ENCODE measurements around the gene NPL.

The NPL gene

DNA sequence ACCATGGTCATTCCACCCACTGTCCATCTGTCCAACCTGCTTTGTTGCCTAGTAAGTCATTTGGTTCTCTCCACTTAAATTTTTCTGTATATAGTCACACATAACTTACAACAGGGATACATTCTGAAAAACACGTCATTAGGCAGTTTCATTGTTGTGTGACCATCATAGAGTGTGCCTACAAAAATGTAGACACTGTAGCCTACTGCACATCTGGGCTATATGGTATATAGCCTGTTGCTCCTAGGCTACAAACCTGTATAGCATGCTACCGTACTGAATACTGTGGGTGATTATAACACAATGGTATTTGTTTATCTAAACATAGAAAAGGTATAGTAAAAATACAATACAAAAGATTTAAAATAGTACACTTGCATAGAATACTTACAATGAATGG lies 10.0 kb upstream of the NPL start:
- no peak for DNase-seq

DNA sequence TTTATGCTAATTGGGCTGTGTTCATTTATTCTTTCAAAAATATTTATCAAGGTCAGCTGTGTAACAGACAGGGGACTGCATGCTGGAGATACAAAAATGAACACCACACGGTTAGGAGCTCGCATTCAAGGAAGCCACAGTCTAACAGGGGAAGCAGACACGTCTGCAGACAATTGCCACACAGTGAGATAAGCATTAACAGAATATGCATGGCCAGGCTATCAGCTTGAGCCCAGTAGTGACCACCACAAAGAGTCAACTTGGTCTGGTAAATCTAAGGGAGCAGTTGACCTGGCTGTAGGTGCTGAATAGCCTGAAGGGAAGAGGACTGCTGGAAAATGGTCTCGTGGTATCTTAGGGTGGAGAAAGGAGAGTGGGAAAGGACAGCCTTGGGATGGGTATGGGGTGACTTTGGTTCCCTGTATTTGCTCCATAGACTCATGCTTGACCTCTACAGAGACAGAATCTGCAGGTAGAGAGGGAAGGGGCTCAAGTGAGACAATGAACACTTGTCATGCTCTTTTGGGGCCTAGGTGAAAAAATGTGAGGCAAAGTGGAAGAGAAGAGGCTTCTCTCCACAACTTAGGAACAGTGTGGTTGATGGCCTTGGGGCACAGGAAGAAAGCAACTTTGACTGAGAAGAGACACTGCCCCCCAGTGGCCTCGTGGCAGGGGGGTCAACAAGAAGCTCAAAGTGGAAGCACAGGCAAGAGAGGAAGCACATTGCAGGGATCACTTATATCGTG lies 7.6 kb upstream of the NPL start:
- DNase-seq = peak; percentile 86

DNA sequence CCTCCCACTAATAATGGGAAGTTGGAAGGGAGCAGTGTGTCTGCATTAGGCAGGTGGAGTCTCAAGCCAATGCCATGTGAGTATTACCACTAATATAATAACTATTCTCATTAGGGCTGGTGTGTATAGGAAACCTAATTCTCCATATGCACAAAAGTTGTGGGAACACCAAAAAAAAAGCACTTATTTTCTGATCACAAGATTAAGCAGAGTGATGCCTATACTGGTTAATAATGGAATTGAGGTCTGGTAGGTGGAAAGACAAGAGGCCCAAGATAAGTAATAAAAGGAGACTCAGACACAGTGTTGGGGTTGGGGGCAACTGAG lies 7.0 kb upstream of the NPL start:
- no peak for DNase-seq

- DNase-seq = peak; percentile 46
Measured at GRCh38 chr1:182783068-182783467, 6.5 kb upstream of the NPL start.

DNA sequence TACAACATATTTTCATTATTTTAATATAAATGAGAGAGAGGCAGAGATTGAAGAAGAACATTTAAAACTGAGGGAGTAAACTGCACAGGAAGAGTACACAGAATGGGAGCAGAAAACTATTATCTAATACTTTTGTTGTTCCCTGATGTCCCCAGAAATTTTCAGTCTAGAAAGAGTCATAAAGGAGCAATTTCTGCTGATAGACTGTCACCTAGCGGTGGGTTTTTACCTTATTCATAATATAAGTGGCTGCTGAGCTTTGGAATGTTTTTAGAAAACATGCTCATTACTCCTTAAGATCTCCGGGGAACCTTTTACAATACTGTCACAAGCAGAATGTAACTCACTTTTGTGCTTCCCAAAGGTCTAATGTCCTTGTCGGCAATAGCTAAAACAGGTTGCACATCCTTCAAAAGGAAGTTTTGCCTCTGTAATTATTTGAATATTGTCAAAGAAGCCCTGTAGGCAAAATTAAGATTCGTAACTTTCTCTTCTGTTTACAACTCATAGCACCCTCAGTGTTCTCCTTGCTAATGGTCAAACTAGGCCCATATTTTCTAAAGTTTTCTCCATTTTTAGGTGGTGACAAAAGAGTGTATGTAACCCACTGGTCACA lies 4.9 kb upstream of the NPL start:
- peak; percentile 86 for DNase-seq

DNA sequence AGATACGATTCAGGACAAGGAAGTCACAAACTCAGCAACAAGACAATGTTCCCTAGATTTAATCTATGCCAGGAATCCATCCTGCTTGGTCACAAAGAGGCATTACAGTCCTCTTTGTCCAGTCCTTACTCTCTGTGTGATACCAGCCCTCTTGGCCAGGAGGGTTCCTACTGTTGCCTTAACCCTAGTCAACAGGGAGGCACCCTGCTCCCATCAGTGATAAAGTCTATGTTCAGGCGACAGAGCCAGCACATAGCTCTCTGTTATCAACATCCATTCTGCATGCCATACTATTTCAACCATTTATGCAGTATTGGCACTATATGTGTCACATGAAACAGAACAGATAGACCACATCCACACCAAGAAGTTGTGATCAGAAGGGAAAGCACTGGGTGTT lies 4.4 kb upstream of the NPL start:
- no peak for DNase-seq

DNA sequence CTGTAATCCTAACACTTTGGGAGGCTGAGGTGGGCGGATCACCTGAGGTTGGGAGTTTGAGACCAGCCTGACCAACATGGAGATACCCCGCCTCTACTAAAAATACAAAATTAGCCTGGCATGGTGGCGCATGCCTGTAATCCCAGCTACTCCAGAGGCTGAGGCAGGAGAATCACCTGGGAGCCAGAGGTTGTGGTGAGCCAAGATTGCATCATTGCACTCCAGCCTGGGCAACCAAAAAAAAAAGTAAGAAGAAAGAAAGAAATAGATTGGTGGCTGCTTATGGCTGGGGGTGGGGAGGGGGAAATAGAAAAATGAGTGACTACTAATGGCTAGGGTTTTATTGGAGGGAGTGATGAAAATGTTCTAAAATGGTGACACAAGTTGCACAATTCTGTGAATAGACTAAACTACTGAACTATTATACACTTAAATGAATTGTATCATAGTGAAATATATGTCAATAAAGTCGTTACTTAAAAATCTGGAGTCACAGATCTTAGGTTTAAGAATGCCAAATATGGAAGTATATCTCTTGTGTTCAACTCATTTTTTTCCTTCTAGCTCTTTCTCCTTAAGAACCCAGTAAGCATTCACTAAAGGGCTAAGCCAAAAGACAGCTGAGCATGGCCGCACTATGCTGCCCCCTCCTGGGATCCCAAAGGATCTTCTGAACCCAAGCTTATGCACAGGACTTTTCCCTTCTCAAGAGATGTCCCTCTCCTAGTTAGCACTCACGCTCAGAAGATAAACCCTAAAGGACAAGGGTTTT lies 3.2 kb upstream of the NPL start:
- peak; percentile 83 for DNase-seq

- no peak for DNase-seq
Measured at GRCh38 chr1:182786995-182787324, 2.6 kb upstream of the NPL start.

DNA sequence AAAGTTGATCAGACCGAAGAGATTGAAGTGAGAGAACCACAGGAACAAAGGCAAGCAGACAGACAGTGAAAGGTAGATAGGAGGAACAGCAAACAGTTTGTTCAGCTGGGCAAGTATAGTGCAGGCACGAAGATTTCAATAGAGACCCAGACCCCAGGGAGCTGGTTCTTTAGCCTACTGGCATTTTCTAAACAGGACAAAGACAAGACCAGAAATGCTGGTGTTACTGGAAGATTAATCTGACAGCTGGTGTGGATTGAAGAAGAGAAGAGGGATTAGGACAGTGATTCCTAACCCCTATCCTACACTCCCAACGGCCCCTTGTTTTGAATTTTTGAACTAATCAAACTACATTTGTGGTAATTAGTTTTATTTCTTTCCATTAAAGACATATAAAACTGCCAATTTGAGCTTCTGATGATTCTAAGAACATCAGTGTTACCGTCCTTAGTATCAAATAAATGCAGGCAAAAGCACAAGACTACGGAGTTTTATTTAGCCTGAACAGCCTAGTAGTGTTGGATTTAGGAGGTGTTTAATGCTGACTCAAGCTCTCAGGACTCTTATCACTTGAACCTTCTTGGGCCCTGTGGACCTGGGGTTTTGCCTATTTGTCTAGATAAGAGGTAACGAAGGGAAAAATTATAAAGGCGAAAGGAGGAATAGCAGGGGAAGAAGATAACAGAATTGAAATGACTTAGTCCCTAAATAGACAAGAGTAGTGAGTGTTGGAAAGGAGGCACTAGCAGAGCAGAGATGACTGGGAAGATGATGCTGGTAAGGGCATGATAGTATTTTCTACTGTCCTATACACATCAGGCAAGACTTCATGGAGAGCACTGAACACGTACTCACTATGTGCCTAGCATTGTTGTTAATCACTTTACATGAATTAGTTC lies 2.0 kb downstream of the NPL start:
- no peak for DNase-seq

DNA sequence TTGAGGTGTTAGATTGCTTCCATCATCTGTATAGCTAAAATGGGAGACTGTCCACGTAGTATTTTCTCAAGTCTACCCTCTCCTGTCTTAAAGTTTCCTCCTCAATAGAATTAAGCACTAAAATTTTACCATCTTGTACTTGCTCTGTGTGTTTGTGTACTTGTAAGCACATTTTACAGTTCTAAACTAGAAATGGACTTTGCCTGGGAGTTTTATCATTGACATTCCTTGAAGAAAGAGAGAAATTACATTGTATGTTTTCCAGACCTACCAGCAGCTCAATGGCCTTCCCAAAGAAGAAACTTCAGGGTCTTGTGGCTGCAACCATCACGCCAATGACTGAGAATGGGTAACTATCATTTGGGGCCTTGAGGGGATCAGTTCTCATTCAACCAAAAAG lies 4.5 kb downstream of the NPL start:
- no peak for DNase-seq

DNA sequence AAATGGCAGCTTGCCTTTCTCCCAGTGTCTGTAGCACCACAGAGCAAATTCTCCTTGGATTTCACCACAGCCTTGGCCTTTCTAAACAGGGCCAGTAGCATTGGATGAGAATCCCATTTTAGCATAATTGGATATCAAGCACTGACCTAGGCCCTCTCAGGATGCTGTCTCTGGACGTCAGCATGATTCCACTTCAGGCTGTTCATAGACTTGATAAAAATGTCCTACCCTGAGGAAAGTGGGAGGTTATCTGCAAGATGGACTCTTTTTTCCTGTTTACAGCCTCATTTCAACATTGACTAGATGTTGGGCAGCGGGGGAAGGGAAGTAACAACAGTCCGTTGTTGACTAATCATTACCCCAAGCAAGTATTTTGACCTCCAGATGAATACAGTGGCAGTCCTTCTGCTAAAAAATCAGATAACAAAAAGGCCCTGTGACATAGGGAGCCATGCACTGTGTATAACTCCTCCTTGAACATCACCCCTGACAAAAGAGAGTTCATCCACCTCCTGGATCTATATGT lies 5.2 kb downstream of the NPL start:
- no peak for DNase-seq

- no peak for DNase-seq
Measured at GRCh38 chr1:182795563-182796228, 6.1 kb downstream of the NPL start.

DNA sequence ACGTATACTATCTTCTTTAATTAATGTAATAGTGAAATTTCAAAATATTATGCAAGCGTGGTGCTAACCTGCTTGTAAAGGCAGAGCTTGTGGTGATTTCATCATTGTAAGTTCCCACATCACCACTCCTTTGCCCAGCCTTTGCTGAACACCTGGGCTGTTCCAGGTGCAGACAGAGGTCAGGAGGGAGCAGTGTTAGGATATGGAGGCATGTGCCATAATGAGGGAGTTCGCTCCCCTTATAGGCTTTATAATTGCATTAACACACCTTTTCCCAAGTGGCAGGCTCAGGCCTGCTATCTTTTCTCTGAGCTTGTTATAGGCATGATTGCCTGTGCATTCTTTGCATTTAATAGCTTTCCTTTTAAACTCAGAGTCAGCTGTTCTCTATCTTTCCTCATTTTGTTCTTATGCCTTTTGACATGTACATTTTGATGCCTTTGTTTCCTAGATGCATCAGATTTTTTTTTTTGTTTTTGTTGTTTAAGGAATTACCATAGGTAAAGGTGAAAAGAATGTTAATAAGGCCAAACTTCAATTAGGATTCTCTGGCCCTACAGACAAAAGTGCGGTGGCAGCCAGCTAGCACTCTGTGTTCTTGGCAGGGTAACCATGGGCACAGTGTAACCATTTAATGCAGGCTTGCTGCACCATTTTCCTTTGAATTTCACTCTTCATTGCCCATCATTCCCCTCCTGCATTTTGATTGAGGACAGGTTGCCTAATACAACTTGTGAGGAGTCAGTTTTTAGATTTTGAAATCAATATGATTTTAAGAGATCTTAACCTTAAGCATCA lies 12.6 kb downstream of the NPL start:
- no peak for DNase-seq

DNA sequence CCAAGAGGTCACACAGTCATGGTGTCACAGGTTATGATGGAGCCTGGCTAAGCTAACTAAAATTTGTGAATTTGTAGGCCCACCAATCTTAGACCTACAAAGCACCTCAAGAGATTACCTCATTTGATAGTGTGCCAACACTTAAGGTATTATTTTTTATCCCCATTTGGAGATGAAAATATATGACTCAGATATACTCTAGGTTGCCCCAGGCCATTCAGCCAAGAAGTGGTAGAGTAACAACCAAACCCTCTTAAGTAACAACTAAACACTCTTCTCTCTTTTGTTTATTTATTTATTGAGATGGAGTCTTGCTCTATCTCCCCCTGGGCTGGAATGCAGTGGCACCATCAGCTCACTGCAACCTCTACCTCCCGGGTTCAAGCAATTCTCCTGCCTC lies 14.3 kb downstream of the NPL start:
- DNase-seq = no peak

DNA sequence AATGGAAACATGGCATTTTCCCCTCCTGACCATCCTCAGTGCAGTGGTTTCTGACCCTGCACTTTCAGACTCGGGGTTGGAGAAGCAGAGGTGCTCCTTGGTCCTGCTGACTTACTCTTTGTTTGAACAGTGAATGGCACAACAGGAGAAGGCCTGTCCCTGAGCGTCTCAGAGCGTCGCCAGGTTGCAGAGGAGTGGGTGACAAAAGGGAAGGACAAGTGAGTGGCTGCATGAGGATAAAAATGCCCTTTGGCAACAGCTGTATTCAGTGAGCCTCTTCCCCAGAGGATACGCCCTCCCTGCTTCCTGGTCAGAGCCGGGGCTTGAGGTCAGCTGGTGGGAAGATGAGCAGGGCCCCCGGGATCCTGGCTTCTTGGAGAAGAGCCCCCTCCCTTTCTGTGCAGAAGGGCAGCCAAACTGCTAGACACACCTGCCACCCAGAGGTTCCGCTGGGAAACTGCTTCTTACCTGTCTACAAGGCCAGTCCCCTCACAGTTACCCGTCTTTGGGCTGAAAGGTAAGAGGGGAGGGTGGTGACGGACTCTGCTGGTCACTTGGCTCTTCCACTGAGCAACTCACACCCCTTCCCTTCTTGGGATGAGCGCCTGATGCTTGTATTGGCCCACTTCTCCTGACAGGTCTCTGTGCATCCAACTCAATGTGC lies 16.6 kb downstream of the NPL start:
- DNase-seq = peak; percentile 38

DNA sequence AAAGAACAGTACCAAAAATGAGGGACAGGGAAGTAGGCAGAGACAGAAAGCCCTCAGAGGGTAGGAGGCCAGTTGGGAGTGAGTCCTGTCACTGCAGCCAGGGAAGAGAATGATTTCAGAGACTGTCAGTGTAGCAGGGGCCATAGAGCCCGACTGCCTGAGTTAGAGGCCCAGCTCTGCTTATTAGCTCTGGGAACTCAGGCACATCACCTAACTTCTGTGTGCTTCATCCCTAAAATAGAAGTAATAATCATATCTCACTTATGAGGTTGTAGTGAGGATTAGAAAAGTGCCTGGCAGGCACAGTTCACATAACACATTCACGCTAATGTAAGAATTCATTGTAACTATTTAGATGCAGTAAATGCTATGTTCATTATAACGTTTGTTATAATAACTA lies 18.3 kb downstream of the NPL start:
- DNase-seq = no peak

DNA sequence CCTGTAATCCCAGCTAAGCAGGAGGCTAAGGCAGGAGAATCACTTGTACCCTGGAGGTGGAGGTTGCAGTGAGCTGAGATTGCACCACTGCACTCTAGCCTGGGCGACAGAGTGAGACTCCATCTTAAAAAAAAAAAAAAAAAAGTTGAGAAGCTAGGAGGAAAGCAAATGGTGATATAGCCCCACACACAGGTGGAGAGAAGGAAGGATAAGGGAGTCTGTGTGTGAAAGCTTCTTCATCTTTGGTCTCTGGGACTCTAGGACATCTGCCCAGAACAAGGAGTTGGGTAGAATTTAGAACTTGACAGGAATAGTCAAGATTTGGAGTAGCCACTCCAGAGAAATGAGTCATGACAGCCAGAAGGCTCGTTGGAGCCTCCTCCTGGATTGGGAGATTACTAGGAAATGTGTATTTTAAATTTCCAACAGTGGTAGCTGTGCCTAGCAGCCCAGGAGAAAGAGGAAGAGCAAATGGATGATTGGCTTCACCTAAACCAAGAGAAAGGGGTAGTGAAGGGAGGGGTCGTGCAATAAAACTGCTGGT lies 19.9 kb downstream of the NPL start:
- DNase-seq = no peak

DNA sequence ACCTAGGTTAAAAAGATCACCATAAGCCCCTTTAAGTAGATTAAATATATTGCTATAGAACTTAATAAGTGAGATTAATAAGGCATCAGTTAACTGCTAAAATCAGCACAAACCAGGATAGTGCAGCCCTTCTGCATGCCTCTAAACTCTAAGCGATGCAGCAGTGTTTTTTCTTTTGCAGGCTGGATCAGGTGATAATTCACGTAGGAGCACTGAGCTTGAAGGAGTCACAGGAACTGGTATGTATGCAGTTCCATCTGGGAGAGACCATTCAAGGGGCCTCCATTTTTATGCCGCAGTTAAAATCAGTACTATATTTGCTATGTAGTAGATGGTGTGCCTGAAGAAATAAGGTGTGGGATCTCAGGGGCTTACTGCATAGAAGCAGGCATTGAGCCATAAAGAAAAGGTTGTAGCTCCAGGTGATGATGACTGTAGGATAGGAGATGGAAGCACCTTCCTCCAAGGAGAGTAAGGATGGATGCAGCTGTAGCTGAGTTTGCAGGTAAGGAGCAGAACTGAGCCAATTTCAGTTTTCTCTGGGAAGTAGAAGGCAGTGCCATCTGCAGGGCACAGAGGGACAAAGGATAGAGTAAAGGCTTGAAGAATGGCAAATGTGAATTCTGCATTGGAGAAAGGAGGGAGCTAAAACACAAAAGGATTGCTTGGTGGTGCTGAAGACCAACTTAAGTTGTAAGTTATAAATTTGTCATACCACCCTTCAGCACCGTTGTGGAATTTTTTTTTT lies 22.6 kb downstream of the NPL start:
- DNase-seq = no peak

GRCh38 chr1:182816863-182817262 lies 27.3 kb downstream of the NPL start:
- no peak for DNase-seq

DNA sequence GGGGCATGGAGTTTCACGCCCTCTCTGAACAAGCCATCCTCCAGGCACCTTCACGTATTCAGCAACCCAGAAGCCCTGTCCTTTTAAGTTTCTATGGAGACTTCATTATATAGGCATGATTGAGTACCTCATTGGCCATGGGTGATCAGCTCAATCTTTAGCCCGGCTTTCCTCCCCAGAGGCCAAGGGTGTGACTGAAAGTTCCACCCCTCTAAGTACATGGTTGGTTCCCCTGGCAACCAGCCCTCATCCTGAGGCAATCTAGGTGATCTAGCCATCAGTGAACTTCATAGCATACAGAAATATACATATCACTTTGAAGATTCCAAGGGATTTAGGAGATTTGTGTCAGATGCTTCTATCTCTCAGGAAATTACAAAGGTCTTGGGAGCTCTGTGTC lies 28.2 kb downstream of the NPL start:
- DNase-seq = peak; percentile 46
